Bronchial epithelial cell (primary cell): ENCODE results near the gene LMO2. TPM values are rescaled to one million over a fixed set of nuclear protein-coding genes. Genes with fewer than 3 reads are reported as not detected.

ENCODE experiments used
- DNase-seq: peaks from one replicate; pipeline ENCODE4 v3.0.0-alpha.2; 2010; ENCODE audit warnings: low read depth
- FAIRE-seq: peaks from 2 replicates; lab custom pipeline; 2011; peaks lifted over from hg19 to GRCh38; lab: Jason Lieb, UNC
- H3K27me3 ChIP-seq: 2 replicates; pipeline ENCODE4 v1.5.1; 2011; ENCODE audit warnings: low read length; ENCODE audit not compliant: control insufficient read depth, insufficient read depth
- H3K36me3 ChIP-seq: 2 replicates; pipeline ENCODE4 v1.5.1; 2011; ENCODE audit warnings: low read length; ENCODE audit not compliant: control insufficient read depth, insufficient read depth
- H3K4me3 ChIP-seq: 2 replicates; pipeline ENCODE4 v1.5.1; 2011; ENCODE audit warnings: mild to moderate bottlenecking, low read depth, low read length, control low read depth
- total RNA-seq: library from RNA; depleted of rRNA; stranded (reverse); fragments of >200 nt; gene quantifications from 2 replicates; pipeline ENCODE4 v1.2.1, GENCODE V29; 2014
- TF ChIP-seq, protein P1 (sequence below): IDR thresholded peaks from 2 replicates; pipeline ENCODE4 v1.5.1; 2011; ENCODE audit warnings: mild to moderate bottlenecking, moderate library complexity, low read length, control low read depth, inconsistent platforms; ENCODE audit not compliant: insufficient read depth, severe bottlenecking

Gene LMO2
- total RNA-seq, 1 donor from 2014 or later: 1.1 TPM

- FAIRE-seq (no peak), DNase-seq (peak; percentile 47)
- no peaks in the 10 kb centered on the region for H3K36me3 ChIP-seq
- no peak overlapping the region for H3K4me3 ChIP-seq
- peaks cover 6% of the 10 kb centered on the region for H3K27me3 ChIP-seq
- TF ChIP-seq, protein P1, sequence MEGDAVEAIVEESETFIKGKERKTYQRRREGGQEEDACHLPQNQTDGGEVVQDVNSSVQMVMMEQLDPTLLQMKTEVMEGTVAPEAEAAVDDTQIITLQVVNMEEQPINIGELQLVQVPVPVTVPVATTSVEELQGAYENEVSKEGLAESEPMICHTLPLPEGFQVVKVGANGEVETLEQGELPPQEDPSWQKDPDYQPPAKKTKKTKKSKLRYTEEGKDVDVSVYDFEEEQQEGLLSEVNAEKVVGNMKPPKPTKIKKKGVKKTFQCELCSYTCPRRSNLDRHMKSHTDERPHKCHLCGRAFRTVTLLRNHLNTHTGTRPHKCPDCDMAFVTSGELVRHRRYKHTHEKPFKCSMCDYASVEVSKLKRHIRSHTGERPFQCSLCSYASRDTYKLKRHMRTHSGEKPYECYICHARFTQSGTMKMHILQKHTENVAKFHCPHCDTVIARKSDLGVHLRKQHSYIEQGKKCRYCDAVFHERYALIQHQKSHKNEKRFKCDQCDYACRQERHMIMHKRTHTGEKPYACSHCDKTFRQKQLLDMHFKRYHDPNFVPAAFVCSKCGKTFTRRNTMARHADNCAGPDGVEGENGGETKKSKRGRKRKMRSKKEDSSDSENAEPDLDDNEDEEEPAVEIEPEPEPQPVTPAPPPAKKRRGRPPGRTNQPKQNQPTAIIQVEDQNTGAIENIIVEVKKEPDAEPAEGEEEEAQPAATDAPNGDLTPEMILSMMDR: peak; percentile 86
These were observed 33.9 kb downstream of the LMO2 start for GRCh38 chr11:33857933-33858371.

DNA sequence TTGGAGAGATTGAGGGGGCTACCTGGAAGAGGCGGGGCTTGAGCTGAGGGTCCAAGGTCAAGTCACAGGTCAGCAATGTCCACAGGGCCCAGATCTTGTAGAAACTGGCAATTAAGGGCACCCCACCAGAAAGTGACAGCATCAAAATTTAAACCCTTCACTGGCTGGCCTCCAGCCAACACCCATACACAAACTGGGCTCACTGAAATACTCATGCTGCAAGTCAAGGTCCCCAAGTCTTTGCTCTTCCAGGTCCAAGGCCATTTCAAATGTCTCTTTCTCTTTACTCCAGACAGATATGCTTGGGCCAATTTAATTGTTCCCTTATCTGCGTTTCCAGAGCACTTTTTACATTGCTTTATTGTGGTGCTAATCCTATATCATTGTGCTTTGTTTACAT lies 36.4 kb downstream of the LMO2 start:
- no peaks in the 10 kb centered on the region for H3K36me3 ChIP-seq
- peaks cover 1% of the 10 kb centered on the region for H3K27me3 ChIP-seq
- no peak for FAIRE-seq
- no peak overlapping the region for H3K4me3 ChIP-seq
- DNase-seq: no peak
- TF ChIP-seq, protein P1: no peak

- FAIRE-seq (no peak), DNase-seq (no peak)
- H3K36me3 ChIP-seq: no peaks in the 10 kb centered on the region
- H3K4me3 ChIP-seq: no peak overlapping the region
- TF ChIP-seq, protein P1: no peak
- H3K27me3 ChIP-seq: peaks cover 2% of the 10 kb centered on the region
These were observed 43.0 kb downstream of the LMO2 start for GRCh38 chr11:33848717-33849390.

- H3K36me3 ChIP-seq: no peaks in the 10 kb centered on the region
- TF ChIP-seq, protein P1: no peak
- FAIRE-seq (no peak), DNase-seq (no peak)
- peaks cover 2% of the 10 kb centered on the region for H3K27me3 ChIP-seq
- H3K4me3 ChIP-seq: no peak overlapping the region
These were observed 44.6 kb downstream of the LMO2 start for GRCh38 chr11:33847251-33847650.

- H3K27me3 ChIP-seq: peaks cover 2% of the 10 kb centered on the region
- no peak for DNase-seq
- TF ChIP-seq, protein P1: no peak
These were observed 47.6 kb downstream of the LMO2 start for GRCh38 chr11:33844236-33844635.

DNA sequence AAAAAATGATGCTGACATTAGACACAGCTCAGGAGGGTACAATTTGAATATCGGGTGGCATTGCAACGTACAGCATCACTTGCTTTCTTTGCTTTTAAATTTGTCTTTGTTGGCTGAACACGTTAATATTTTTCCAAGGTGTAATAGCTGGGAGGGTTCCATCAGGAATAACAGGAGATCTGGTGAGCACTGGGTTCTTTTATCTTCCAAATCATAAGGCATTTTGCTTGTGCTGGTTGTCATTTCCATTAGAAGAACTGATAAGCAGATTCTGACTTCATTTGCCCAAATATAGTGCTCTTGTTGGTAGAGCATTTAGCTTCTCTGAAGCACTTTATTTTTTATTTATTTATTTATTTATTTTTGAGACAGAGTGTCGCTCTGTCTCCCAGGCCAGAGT lies 48.9 kb downstream of the LMO2 start:
- no peak for FAIRE-seq
- Histone ChIP-seq H3K4me3 (no peak overlapping the region), H3K36me3 (no peaks in the 10 kb centered on the region), H3K27me3 (peaks cover 2% of the 10 kb centered on the region)
- TF ChIP-seq, protein P1: no peak
- no peak for DNase-seq

More at GRCh38 chr11:33844236-33844635, 47.6 kb downstream of the LMO2 start:
- Histone ChIP-seq H3K4me3 (no peak overlapping the region), H3K36me3 (no peaks in the 10 kb centered on the region)
- FAIRE-seq: no peak
